Measurements from ENCODE around the gene EIF4A3.
A peak's percentile ranks its signal among the peaks of the same experiment; 100 is the strongest.

The EIF4A3 gene

DNA sequence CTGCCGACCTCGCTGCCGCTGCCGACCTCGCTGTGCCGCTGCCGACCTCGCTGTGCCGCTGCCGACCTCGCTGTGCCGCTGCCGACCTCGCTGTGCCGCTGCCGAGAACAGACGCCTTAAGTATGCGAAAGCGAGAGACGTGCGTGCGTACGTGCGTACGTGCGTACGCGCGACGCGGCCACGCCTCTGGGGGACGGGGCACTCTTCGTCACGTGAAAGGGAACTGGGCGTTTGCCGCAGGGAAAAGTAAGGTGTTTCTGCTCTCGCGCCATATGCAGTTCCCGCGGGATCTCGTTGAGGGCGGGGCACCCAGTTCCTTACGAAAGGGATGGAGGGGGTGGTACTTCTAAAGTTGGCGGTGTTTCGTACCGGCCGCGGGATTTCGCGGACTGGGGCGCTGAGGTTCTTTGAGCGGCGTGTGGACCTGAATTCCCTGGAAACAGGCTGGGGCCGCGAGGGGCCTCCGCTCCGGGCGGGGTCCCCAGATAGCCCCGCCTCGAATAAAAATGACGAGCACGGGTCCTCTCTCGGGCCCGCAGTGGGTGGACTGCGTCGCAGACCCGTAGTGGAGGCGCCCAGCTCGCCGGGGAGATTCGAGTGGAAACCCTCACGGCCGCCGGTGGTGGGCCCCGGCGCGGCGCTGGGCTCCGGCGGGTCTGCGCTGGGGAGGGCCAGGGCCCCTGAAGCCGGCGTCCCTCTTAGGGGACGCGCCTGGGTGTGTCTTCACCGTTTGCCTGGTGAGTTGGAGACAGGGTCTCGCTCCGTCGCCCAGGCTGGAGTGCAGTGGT lies at the start of gene EIF4A3:
Gene EIF4A3, minus strand, starts transcription at position 94 of the 788 bp plus-strand sequence. CDS start 167 bp downstream, outside the sequence.
- peaks cover 4% of the 10 kb centered on the region for H3K9me3 Mint-ChIP-seq
- peak within 1 kb of the TSS; percentile 81 for H3K4me3 Mint-ChIP-seq
- peaks cover 26% of the 10 kb centered on the region for H3K36me3 Mint-ChIP-seq (ENCODE audit: insufficient read depth)
- H3K4me1 Mint-ChIP-seq: peaks cover 23% of the 10 kb centered on the region
- H3K27me3 Mint-ChIP-seq: no peaks in the 10 kb centered on the region
- ATAC-seq (replicated peaks; ENCODE audit: extremely low read depth, poor library complexity, severe bottlenecking): peak; percentile 96
- peak; percentile 84 to 97 for DNase-seq (ENCODE audit: low spot score in 2 of 2)
- H3K27ac Mint-ChIP-seq (ENCODE audit: low read depth): peak within 1 kb of the TSS; percentile 87

DNA sequence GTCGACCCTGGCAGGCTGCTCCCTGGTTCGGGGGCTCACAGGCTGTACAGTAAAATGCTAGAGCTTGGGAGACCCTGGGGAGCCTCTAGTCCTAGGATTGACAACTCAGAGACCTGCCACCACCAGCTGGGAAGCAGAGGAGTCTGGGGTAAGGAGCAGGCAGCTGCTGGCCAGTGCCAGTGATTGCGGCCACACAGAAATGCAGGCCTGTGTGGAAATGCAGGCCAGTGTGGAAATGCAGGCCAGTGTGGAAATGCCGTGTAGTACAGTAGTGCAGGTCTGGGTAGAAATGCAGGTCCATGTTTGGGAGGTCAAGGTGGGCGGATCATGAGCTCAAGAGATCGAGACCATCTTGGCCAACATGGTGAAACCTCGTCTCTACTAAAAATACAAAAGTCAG lies 49.7 kb upstream of the EIF4A3 start:
- H3K27ac Mint-ChIP-seq (ENCODE audit: low read depth): no peak overlapping the region
- no peak for ATAC-seq (replicated peaks; ENCODE audit: extremely low read depth, poor library complexity, severe bottlenecking)
- H3K4me1 Mint-ChIP-seq: peaks cover 5% of the 10 kb centered on the region
- no peak overlapping the region for H3K4me3 Mint-ChIP-seq
- no peak for DNase-seq (ENCODE audit: low spot score in 2 of 2)
- H3K27me3 Mint-ChIP-seq: peaks cover 16% of the 10 kb centered on the region
- H3K36me3 Mint-ChIP-seq (ENCODE audit: insufficient read depth): peaks cover 4% of the 10 kb centered on the region
- H3K9me3 Mint-ChIP-seq: no peaks in the 10 kb centered on the region

DNA sequence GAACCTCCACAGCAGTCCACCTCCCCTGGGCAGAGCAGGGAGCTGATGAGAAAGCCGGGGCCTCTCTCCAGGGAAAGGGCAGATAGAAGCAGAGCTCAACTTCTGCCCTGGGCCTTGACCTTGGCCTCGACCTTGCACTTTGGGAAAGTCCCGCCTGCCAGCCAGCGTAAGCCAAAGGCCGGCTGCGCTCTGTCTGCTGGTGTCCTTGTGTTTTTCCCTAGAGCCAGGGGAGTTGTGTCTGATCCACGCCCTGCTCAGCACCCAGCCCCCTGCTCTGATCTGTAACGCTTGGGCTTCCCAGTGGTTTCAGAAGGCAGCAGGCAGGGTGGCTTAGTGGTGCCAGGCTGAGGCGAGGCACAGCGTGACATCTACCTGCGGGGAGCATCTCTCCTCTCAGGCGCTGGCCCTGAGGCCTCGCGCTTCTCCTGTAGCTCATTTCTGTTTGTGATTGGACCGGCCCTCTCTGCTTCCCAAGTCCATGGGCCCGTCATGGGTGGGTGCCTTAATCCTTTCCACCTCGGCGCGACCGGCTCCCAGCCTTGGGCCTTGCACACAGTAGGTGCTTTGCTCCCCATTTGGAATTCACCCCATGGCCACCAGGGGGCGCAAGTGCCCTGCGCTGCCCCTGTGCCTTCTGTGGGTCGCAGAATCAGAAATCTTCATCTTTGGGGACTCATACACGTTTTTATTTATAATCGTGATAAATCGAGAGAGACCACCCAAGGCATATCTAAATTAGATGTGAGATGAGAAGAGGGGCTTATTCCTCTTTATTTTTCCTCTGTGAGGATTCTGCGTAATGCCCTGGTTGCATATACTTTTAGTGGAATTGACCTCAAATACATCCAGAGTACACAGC lies 49.0 kb upstream of the EIF4A3 start:
- H3K36me3 Mint-ChIP-seq (ENCODE audit: insufficient read depth): peaks cover 4% of the 10 kb centered on the region
- no peak overlapping the region for H3K27ac Mint-ChIP-seq (ENCODE audit: low read depth)
- DNase-seq (ENCODE audit: low spot score in 2 of 2) (peak; percentile 40 to 62), ATAC-seq (replicated peaks; ENCODE audit: extremely low read depth, poor library complexity, severe bottlenecking) (no peak)
- no peak overlapping the region for H3K4me3 Mint-ChIP-seq
- H3K9me3 Mint-ChIP-seq: no peaks in the 10 kb centered on the region
- peaks cover 5% of the 10 kb centered on the region for H3K4me1 Mint-ChIP-seq
- H3K27me3 Mint-ChIP-seq: peaks cover 18% of the 10 kb centered on the region

DNA sequence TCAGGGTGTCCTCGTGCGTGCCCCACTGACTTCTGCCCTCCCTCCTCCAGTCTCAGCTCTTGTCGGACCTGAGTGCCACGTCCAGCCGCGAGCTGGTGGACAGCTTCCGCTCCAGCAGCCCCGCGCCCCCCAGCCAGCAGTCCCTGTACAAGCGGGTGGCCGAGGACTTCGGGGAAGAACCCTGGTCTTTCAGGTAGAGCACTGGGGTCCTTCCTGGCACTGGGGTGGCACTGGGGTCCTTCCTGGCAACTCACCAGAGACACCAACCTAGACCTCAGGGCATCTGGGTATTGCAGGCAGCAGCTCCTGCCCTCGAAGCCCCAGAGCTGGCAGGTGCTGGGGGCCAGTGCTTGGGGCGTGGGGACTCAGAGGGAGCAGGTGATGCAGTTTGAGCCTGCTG lies 48.2 kb upstream of the EIF4A3 start:
- ATAC-seq (replicated peaks; ENCODE audit: extremely low read depth, poor library complexity, severe bottlenecking) (no peak), DNase-seq (ENCODE audit: low spot score in 2 of 2) (no peak)
- peaks cover 5% of the 10 kb centered on the region for H3K4me1 Mint-ChIP-seq
- peaks cover 18% of the 10 kb centered on the region for H3K27me3 Mint-ChIP-seq
- no peak overlapping the region for H3K4me3 Mint-ChIP-seq
- peaks cover 4% of the 10 kb centered on the region for H3K36me3 Mint-ChIP-seq (ENCODE audit: insufficient read depth)
- no peak overlapping the region for H3K27ac Mint-ChIP-seq (ENCODE audit: low read depth)
- no peaks in the 10 kb centered on the region for H3K9me3 Mint-ChIP-seq

DNA sequence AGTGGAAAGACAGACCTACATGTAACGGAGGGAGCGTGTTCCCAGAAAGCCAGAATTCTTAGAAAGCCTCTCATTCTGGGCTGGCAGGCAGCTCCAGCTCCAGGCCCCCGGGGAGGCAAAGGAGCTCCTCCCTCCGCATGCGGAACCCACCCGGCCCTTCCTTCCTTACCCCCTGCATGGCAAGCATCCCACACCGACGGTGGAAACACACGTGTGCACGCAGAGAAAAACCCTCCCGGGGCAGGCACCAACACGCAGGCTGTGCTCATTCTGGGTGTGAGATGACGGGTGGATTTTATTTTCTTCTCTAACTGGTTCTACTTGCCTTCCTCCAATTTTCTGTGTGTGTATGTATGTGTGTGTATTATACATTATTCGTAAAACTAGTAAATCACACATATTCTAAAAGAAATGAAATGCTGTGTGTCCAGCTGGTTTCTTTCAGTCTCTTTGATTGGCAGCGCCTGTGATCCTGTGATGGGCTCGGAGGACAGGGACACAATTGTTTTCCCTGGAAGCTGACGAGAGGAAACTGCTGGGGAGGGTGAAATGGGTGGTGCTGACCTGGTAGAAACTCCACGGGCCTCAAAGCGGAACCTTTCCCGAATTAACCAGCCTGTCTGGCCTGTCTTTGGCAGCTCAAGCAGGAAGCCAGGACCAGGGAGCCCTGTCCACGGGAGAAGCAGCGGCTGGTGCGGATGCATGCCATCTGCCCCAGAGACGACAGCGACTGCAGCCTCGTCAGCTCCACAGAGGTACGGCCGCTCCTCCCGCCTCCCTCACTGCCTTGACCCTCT lies 45.1 kb upstream of the EIF4A3 start:
- Mint-ChIP-seq H3K36me3 (ENCODE audit: insufficient read depth) (no peaks in the 10 kb centered on the region), H3K27ac (ENCODE audit: low read depth) (no peak overlapping the region), H3K4me3 (no peak overlapping the region), H3K4me1 (peaks cover 5% of the 10 kb centered on the region), H3K9me3 (no peaks in the 10 kb centered on the region), H3K27me3 (peaks cover 18% of the 10 kb centered on the region)
- DNase-seq (ENCODE audit: low spot score in 2 of 2) (no peak), ATAC-seq (replicated peaks; ENCODE audit: extremely low read depth, poor library complexity, severe bottlenecking) (no peak)

DNA sequence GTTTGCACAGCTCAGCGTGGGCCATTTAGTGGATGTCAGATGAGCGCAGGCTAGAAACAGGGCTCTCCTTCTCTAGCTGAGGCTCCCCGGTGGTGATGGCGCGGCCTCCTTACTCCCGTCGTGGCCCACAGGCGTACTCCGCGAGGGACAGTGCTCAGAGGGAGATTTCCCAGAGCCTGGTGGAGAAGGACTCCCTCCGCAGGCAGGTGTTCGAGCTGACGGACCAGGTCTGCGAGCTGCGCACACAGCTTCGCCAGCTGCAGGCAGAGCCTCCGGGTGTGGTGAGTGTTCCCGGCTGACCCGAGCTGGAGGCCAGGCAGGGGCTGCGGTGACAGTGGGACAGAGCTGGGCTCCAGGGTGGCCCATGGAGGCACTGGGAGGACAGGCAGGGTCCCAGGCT lies 44.3 kb upstream of the EIF4A3 start:
- Mint-ChIP-seq H3K27me3 (peaks cover 18% of the 10 kb centered on the region), H3K4me1 (peaks cover 4% of the 10 kb centered on the region), H3K36me3 (ENCODE audit: insufficient read depth) (no peaks in the 10 kb centered on the region), H3K27ac (ENCODE audit: low read depth) (no peak overlapping the region), H3K4me3 (no peak overlapping the region), H3K9me3 (no peaks in the 10 kb centered on the region)
- ATAC-seq (replicated peaks; ENCODE audit: extremely low read depth, poor library complexity, severe bottlenecking) (no peak), DNase-seq (ENCODE audit: low spot score in 2 of 2) (no peak)

DNA sequence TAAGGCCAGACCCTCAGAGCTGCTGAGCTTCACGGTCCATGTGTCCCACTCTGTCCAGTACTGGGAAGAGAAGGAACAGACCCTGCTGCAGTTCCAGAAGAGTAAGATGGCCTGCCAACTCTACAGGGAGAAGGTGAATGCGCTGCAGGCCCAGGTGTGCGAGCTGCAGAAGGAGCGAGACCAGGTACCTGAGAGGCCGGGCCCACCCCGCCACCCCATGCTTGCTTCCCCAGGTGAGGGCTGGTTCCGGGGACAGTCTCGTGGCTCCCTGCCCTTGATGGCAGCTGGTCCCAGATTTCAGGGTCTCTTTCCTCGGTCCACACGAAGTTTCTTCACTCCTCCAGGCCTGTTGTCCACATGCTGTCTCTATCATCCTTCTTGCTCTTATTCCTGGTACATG lies 43.8 kb upstream of the EIF4A3 start:
- H3K36me3 Mint-ChIP-seq (ENCODE audit: insufficient read depth): no peaks in the 10 kb centered on the region
- no peak overlapping the region for H3K4me3 Mint-ChIP-seq
- H3K27ac Mint-ChIP-seq (ENCODE audit: low read depth): no peak overlapping the region
- DNase-seq (ENCODE audit: low spot score in 2 of 2) (no peak), ATAC-seq (replicated peaks; ENCODE audit: extremely low read depth, poor library complexity, severe bottlenecking) (no peak)
- no peaks in the 10 kb centered on the region for H3K9me3 Mint-ChIP-seq
- H3K4me1 Mint-ChIP-seq: no peaks in the 10 kb centered on the region
- H3K27me3 Mint-ChIP-seq: peaks cover 23% of the 10 kb centered on the region

DNA sequence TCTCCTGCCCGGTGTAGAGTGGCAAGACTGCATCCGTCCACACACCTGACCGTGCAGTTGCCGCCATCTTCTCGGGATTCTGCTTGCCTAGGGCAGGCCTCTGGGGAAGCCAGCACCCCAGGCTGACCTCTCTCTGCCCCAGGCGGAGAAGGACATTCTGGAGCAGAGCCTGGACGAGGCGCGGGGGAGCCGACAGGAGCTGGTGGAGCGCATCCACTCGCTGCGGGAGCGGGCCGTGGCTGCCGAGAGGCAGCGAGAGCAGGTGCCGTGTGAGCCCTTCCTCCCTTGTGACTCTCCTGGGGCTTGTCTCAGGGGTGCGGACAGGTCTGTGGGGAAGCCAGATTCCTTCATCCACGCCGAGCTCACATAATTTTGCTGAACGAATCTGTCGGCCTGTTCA lies 42.7 kb upstream of the EIF4A3 start:
- ATAC-seq (replicated peaks; ENCODE audit: extremely low read depth, poor library complexity, severe bottlenecking) (no peak), DNase-seq (ENCODE audit: low spot score in 2 of 2) (no peak)
- Mint-ChIP-seq H3K27ac (ENCODE audit: low read depth) (no peak overlapping the region), H3K9me3 (no peaks in the 10 kb centered on the region), H3K4me3 (no peak overlapping the region), H3K4me1 (no peaks in the 10 kb centered on the region), H3K36me3 (ENCODE audit: insufficient read depth) (no peaks in the 10 kb centered on the region), H3K27me3 (peaks cover 29% of the 10 kb centered on the region)

DNA sequence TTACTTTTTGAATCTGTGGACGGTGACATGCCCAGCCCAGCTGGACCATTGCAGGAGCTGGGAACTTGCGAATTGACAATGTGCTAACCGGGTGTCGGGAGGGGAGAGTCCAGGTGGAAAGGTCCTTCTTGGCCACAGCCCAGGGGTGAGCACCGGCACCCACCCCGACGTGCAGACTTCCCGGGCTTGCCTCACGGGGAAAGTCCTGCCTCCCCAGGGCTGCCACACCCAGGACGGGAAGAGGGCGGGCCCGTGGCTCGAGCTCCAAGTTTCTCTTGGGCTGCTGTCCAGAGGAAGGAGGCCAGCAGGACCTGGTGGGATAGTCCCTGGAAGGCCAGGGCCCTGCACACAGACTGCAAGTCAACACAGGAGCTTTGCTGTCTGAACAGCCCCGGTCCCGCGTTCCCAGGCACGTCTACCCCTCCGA lies 40.6 kb upstream of the EIF4A3 start:
- no peaks in the 10 kb centered on the region for H3K4me1 Mint-ChIP-seq

DNA sequence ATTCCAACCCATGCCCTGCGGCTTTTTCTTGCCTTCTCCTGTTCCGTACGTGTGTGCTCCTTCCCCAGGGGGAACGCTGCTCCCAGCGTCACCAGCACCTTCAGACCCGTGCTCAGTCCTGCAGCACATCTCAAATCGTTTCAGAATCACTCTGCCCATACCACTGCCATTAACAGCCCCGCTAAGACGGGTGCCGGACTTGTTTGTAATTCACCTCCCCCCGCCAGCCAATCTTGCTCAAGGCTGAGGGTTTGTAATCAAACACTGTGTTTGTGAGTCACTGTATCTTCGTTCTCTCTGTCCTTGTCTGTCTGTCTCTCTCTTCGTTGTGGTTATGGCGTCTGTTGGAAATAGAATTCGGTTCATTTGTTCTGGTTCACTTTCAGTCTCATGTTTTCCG lies 40.2 kb upstream of the EIF4A3 start:
- H3K36me3 Mint-ChIP-seq (ENCODE audit: insufficient read depth): no peaks in the 10 kb centered on the region
- no peak overlapping the region for H3K4me3 Mint-ChIP-seq
- peaks cover 25% of the 10 kb centered on the region for H3K27me3 Mint-ChIP-seq
- DNase-seq (ENCODE audit: low spot score in 2 of 2) (no peak), ATAC-seq (replicated peaks; ENCODE audit: extremely low read depth, poor library complexity, severe bottlenecking) (no peak)
- no peaks in the 10 kb centered on the region for H3K4me1 Mint-ChIP-seq
- no peaks in the 10 kb centered on the region for H3K9me3 Mint-ChIP-seq
- H3K27ac Mint-ChIP-seq (ENCODE audit: low read depth): no peak overlapping the region

More for the DNA sequence above, 40.6 kb upstream of the EIF4A3 start:
- Mint-ChIP-seq H3K27me3 (peaks cover 24% of the 10 kb centered on the region), H3K36me3 (ENCODE audit: insufficient read depth) (no peaks in the 10 kb centered on the region), H3K9me3 (no peaks in the 10 kb centered on the region), H3K4me3 (no peak overlapping the region), H3K27ac (ENCODE audit: low read depth) (no peak overlapping the region)
- ATAC-seq (replicated peaks; ENCODE audit: extremely low read depth, poor library complexity, severe bottlenecking) (no peak), DNase-seq (ENCODE audit: low spot score in 2 of 2) (no peak)

DNA sequence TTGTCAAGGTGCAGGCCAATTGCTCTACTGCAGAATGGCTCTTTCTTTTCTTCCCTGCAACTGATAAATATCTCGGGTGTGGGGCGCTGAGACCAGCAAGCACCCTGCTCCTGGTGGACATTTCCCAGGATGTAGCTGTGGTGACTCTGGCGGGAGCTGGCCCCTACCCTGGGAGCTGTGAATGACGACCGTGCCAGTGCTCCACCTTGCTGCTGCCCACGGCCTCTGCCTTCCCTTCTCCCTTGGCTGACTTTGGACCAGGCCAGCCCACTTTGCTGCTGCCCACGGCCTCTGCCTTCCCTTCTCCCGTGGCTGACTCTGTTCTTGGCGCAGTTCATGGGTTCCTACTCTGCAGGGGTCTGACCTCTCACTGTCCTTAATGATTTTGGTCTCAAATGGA lies 39.0 kb upstream of the EIF4A3 start:
- no peak overlapping the region for H3K4me3 Mint-ChIP-seq
- ATAC-seq (replicated peaks; ENCODE audit: extremely low read depth, poor library complexity, severe bottlenecking): no peak

DNA sequence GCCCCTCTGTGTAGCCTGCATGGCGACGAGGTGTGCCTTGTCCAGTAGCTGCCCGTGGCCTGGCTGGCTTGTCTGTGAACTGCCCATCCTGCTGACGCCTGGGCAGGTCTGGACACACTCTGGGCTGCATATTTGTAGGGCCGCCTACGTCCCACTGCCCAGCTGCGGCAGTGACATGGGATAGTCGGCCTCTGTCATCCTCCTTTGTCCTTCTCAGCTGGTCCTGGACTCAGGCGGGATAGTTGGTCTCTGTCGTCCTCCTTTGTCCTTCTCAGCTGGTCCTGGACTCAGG lies 37.4 kb upstream of the EIF4A3 start:
- no peaks in the 10 kb centered on the region for H3K4me1 Mint-ChIP-seq
- H3K27ac Mint-ChIP-seq (ENCODE audit: low read depth): no peak overlapping the region
- no peaks in the 10 kb centered on the region for H3K9me3 Mint-ChIP-seq
- no peak for DNase-seq (ENCODE audit: low spot score in 2 of 2)
- H3K27me3 Mint-ChIP-seq: peaks cover 28% of the 10 kb centered on the region
- ATAC-seq (replicated peaks; ENCODE audit: extremely low read depth, poor library complexity, severe bottlenecking): no peak
- H3K4me3 Mint-ChIP-seq: no peak overlapping the region
- H3K36me3 Mint-ChIP-seq (ENCODE audit: insufficient read depth): no peaks in the 10 kb centered on the region

More for the DNA sequence above, 39.0 kb upstream of the EIF4A3 start:
- Mint-ChIP-seq H3K27me3 (peaks cover 28% of the 10 kb centered on the region), H3K4me1 (no peaks in the 10 kb centered on the region), H3K9me3 (no peaks in the 10 kb centered on the region), H3K36me3 (ENCODE audit: insufficient read depth) (no peaks in the 10 kb centered on the region), H3K27ac (ENCODE audit: low read depth) (no peak overlapping the region)
- no peak for DNase-seq (ENCODE audit: low spot score in 2 of 2)

All from central memory CD8-positive, alpha-beta T cell (primary cell).